ENCODE results near the gene KRT36. TPM values are rescaled to one million over a fixed set of nuclear protein-coding genes. Genes with fewer than 3 reads are reported as not detected.

Gene KRT36
- total RNA-seq, 4 donors from 2014 or later = not detected

GRCh38 chr17:41437254-41437653 is 52.5 kb downstream of the KRT36 start:
- TF ChIP-seq CTCF (IDR thresholded peaks at IDR 0.05; ENCODE audit: low read depth) = no peak

Small RNAs within 50 kb of the gene (small RNA-seq; reads per million reads assigned to genes)
- not detected for gene RNU2-32P

Other genes with a start within 250 kb of the KRT36 start
- gene KRTAP9-4, start 240.2 kb downstream of the KRT36 start, total RNA-seq = not detected
- gene KRTAP9-9, start 234.5 kb downstream of the KRT36 start, total RNA-seq = not detected
- gene KRTAP9-6, start 224.5 kb downstream of the KRT36 start, total RNA-seq = not detected
- gene KRTAP9-7, start 214.2 kb downstream of the KRT36 start, total RNA-seq = not detected
- gene KRTAP29-1, start 187.1 kb downstream of the KRT36 start, total RNA-seq = not detected
- gene KRTAP16-1, start 180.6 kb downstream of the KRT36 start, total RNA-seq = not detected
- gene KRTAP17-1, start 174.2 kb downstream of the KRT36 start, total RNA-seq = not detected
- not detected for gene KRT33A, start 139.1 kb downstream of the KRT36 start, total RNA-seq
- gene KRT33B, start 120.1 kb downstream of the KRT36 start, total RNA-seq = not detected
- not detected for gene KRT34, start 107.6 kb downstream of the KRT36 start, total RNA-seq
- gene KRT31, start 92.3 kb downstream of the KRT36 start, total RNA-seq = not detected
- gene KRT37, start 65.3 kb downstream of the KRT36 start, total RNA-seq = not detected
- gene KRT38, start 48.9 kb downstream of the KRT36 start, total RNA-seq = not detected
- not detected for gene KRT32, start 22.5 kb downstream of the KRT36 start, total RNA-seq
- gene KRT35, start 8.8 kb downstream of the KRT36 start, total RNA-seq = not detected
- not detected for gene KRT13, start 15.7 kb upstream of the KRT36 start, total RNA-seq
- gene KRT15, start 29.0 kb upstream of the KRT36 start, total RNA-seq = not detected
- 1 to 10 TPM in 3 of 4 donors, not detected in 1; 1.7 to 9.6 (median 2.2) TPM for gene KRT19, start 38.4 kb upstream of the KRT36 start, total RNA-seq
- not detected for gene KRT9, start 82.1 kb upstream of the KRT36 start, total RNA-seq
- gene KRT14, start 97.0 kb upstream of the KRT36 start, total RNA-seq = 1 to 10 TPM in 2 of 4 donors, not detected in 2; 2.0 to 2.1 TPM
- 10 to 100 TPM in 2 of 4 donors, 1 to 10 TPM in 1, not detected in 1; 7.5 to 42.0 (median 30.4) TPM for gene KRT16, start 122.9 kb upstream of the KRT36 start, total RNA-seq
- not detected for gene KRT17, start 134.7 kb upstream of the KRT36 start, total RNA-seq
- 1,000 to 10,000 TPM in 1 of 4 donors, 100 to 1,000 TPM in 3; 563 to 1,496 (median 636) TPM for gene EIF1, start 199.0 kb upstream of the KRT36 start, total RNA-seq
- not detected for gene GAST, start 222.4 kb upstream of the KRT36 start, total RNA-seq
- not detected for gene HAP1, start 244.7 kb upstream of the KRT36 start, total RNA-seq